Heart left ventricle (tissue), 16 donors: ENCODE data around the gene CEP164. TPM values are rescaled to one million over a fixed set of nuclear protein-coding genes. Genes with fewer than 3 reads are reported as not detected.
A peak's percentile ranks its signal among the peaks of the same experiment; 100 is the strongest.
"Not testable (repeated sequence)": the region's sequence is repeated elsewhere in the genome, so short reads cannot be mapped to it uniquely, and the experiment has no call there.

ENCODE experiments used
- ATAC-seq, 4 donors: fragments of 200-7000 bp; cut with Tn5 transposase; one replicate each; pipeline ENCODE4 v1.9.1; 2020 to 2022; ENCODE audit warnings: moderate library complexity in 4 of 4, mild to moderate bottlenecking in 3 of 4, moderate number of reproducible peaks in 1 of 4
- DNase-seq, 5 donors: peaks; one replicate each; pipeline ENCODE4 v3.0.0-alpha.2; 2020
- H3K27ac ChIP-seq, 12 donors: fragments of 200-600 bp; sonication (generic) in 4 of 12; one replicate each; pipeline versions ENCODE4 v1.5.0 to v1.8.0; 2016 to 2022; ENCODE audit warnings: mild to moderate bottlenecking in 2 of 12
- H3K27me3 ChIP-seq, 9 donors: fragments of 200-600 bp; sonication (generic) in 2 of 9; one replicate each; pipeline versions ENCODE4 v1.5.1 to v1.8.0; 2016 to 2022; ENCODE audit warnings: mild to moderate bottlenecking in 3 of 9
- H3K36me3 ChIP-seq, 9 donors: fragments of 200-600 bp; sonication (generic) in 2 of 9; one replicate each; pipeline versions ENCODE4 v1.5.0 to v1.8.0; 2018 to 2022; ENCODE audit warnings: mild to moderate bottlenecking in 2 of 9
- H3K4me1 ChIP-seq, 12 donors: fragments of 200-600 bp; sonication (generic) in 4 of 12; one replicate each; pipeline versions ENCODE4 v1.5.0 to v1.8.0; 2016 to 2022; ENCODE audit warnings: mild to moderate bottlenecking in 3 of 12
- H3K4me3 ChIP-seq, 12 donors: fragments of 200-600 bp; sonication (generic) in 4 of 12; one replicate each; pipeline versions ENCODE4 v1.5.0 to v1.8.0; 2017 to 2022; ENCODE audit warnings: mild to moderate bottlenecking in 9 of 12, moderate library complexity in 4 of 12
- H3K9me3 ChIP-seq, 12 donors: fragments of 200-600 bp; sonication (generic) in 4 of 12; one replicate each; pipeline versions ENCODE4 v1.5.0 to v1.8.0; 2016 to 2022; ENCODE audit warnings: mild to moderate bottlenecking in 1 of 12
- CTCF ChIP-seq, 12 donors: fragments of 200-600 bp; sonication (generic) in 4 of 12; IDR thresholded peaks; one replicate each; pipeline versions ENCODE4 v1.5.0 to v1.8.0; 2018 to 2022; ENCODE audit warnings: antibody characterized with exemption in 12 of 12, mild to moderate bottlenecking in 5 of 12
- POLR2A ChIP-seq, 2 donors: fragments of 450-650 bp; IDR thresholded peaks; one replicate each; pipeline ENCODE4 v1.6.1; 2017; ENCODE audit warnings: antibody characterized with exemption in 2 of 2, mild to moderate bottlenecking in 2 of 2, moderate library complexity in 2 of 2
- WGBS, 4 donors: extraction: QIAGEN DNeasy Blood & Tissue Kit in 2 of 4; methylation state at CpG; one replicate each; pipeline versions ENCODE4 v1.1.5 to v1.1.7; 2013 to 2018; 5-methylcytosine and 5-hydroxymethylcytosine counted together
- intact Hi-C, 10 donors: fragments of 100-400 bp; cut with DNase I; formaldehyde crosslinking; loops; one replicate each; pipeline versions ENCODE4 v1.11.1 to v1.14.2; 2022
- polyA plus RNA-seq, 2 donors: library from polyadenylated mRNA; stranded (reverse); fragments of 200-250 nt; gene quantifications; one replicate each; pipeline ENCODE4 v1.2.3, GENCODE V29; 2013
- total RNA-seq, 9 donors: library from RNA; depleted of rRNA in 2 of 9; stranded (reverse); fragments of >200 nt in 2 of 9; fragmentation: NEBNext Ultra II Directional in 3 of 9; extraction: Animal tissue kit (Norgen Biotek cat#: 25700) in 3 of 9; gene quantifications; one replicate each; pipeline versions ENCODE4 v1.1.0 to v1.2.4, GENCODE V29; 2016 to 2023
- donor health status: ischemic (EF 13 %, LVEDD 7.1; RV severe dilation, severe dysfunction).
- donor health status: healthy with polysubstance abuse.
- donor health status: DM: no; HTN: yes; CAD: no.
- donor health status: DM: no; HTN: no; CAD: no.
- donor health status: ischemic (EF 25% LVEDD 6.9; RV normal size, moderate dysfunction).
- donor health status: ischemic (EF 25% LVEDD 5.7; RV mildly dilated, moderate dysfunction).
- donor health status: healthy.
- donor health status: DM: yes; HTN: yes; CAD: no.
- donor health status: ischemic (EF 35%, LVEDD 5.7; RV mildly dilated, moderate dysfunction).
- donor health status: nonischemic (EF 11% LVEDD 7.7; RV severe dilation, severe dysfunction).
- donor health status: DM: yes; HTN: yes; CAD: no.
- donor health status: PGD.
- donor health status: ischemic (EF 29% LVEDD 5.4; RV normal size, mild dysfunction).
- donor health status: nonischemic (EF 23%, LVEDD 6.1; RV moderate dilation, normal function).

Gene CEP164
- total and polyA plus RNA-seq, 11 donors = 2.6 to 15.4 (median 6.6) TPM

DNA sequence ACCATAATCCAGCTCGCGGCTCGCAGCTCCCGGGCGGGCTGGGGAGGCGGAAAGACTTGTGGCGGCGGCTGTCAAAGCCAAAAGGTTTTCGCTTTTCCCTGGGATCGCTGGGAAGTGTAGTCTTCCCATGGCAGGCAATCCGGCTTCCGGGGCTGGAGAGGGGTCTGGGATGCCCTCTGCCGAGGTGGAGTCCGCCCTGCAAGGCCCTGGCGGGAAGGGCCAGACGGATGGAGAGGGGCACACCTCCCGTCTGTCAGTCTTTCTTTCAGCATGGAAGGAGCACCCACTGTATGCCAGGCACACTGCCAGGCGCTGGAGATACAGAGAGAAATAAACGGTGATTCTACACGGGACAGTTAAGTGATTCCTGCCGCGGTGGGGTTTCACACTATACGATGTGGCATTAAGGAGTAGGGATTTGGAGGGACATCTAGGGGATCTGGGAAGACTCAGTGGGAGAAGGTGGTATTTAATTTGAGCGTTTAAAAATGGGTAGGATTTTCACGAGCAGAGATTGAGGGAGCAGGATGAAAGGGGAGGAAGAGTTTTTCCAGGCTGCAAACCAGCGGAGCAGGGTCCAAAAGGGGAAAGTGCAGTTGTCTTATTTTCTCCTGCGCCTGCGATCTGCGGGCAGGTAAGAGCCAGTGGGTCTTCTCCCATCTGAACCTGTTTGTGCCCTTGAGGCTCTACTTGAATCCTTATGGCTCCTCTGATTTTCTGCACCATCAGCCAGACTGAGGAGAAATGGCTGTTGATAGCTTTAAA lies 11.3 kb upstream of the CEP164 start, which contains the start of gene BACE1:
Gene BACE1 (minus strand): TSS at position 60 of the 765 bp plus-strand sequence. CDS start 461 bp downstream, outside the sequence.
- 11 to 17% (median 13%) methylated on average over 20 to 29 of the region's 29 CpGs for WGBS, 4 donors
- peak; percentile 88 to 92 (median 89) for DNase-seq
- intact Hi-C loops = loop anchor here in 1 of 10 donors (5.0 kb wide), 1 partner anchor 84 kb away; the partner anchor contains the start of genes PCSK7 and RNF214

GRCh38 chr11:117318738-117319137 lies 8.9 kb upstream of the CEP164 start:
- Histone ChIP-seq H3K27ac (no peak overlapping the region), H3K27me3 (no peaks in the 10 kb centered on the region), H3K36me3 (no peaks in the 10 kb centered on the region), H3K9me3 (no peaks in the 10 kb centered on the region), H3K4me1 (peaks cover 0 to 25% (median 18%) of the 10 kb centered on the region in 12 donors), H3K4me3 (no peak overlapping the region)
- TF ChIP-seq CTCF (IDR thresholded peaks at IDR 0.05) (no peak), POLR2A (IDR thresholded peaks at IDR 0.05) (no peak)
- DNase-seq (no peak), ATAC-seq (no peak)
- intact Hi-C loops = loop anchor here in 1 of 10 donors (5.0 kb wide), 1 partner anchor 86 kb away; the partner anchor contains the start of genes PCSK7 and RNF214
- 75 to 91% (median 89%) methylated on average over 7 of the region's 7 CpGs for WGBS, 4 donors

More for the DNA sequence above, 11.3 kb upstream of the CEP164 start, which contains the start of gene BACE1:
- Histone ChIP-seq H3K4me1 (peaks cover 0 to 28% (median 19%) of the 10 kb centered on the region in 12 donors), H3K27me3 (no peaks in the 10 kb centered on the region), H3K36me3 (no peaks in the 10 kb centered on the region), H3K4me3 (peak within 1 kb of the TSS; percentile 78 to 99 (median 91)), H3K27ac (peak within 1 kb of the TSS in 11 of 12 donors; percentile 26 to 76 (median 63)), H3K9me3 (no peaks in the 10 kb centered on the region)
- ATAC-seq = peak; percentile 90 to 98 (median 96)
- peak in 1 of 2 donors; percentile 58 for TF ChIP-seq POLR2A (IDR thresholded peaks at IDR 0.05)
- peak in 9 of 12 donors; percentile 19 to 68 (median 44) for TF ChIP-seq CTCF (IDR thresholded peaks at IDR 0.05)

- no peak for ATAC-seq
- intact Hi-C loops = loop anchor here in 1 of 10 donors (5.0 kb wide), 1 partner anchor 87 kb away; the partner anchor contains the start of genes PCSK7 and RNF214
Measured at GRCh38 chr11:117319214-117319840, 8.3 kb upstream of the CEP164 start.

GRCh38 chr11:117327255-117327566 lies 443 bp upstream of the CEP164 start:
- ATAC-seq, H3K36me3 ChIP-seq, DNase-seq, H3K9me3 ChIP-seq, H3K27me3 ChIP-seq: not testable (repeated sequence)
- WGBS, 4 donors = 11 to 18% (median 16%) methylated on average over 5 of the region's 5 CpGs
- intact Hi-C loops = loop anchor here in 1 of 10 donors (2.0 kb wide), 1 partner anchor 94 kb away; the partner anchor contains the start of genes PCSK7 and RNF214
- peak overlapping the region in 11 of 12 donors; percentile 49 to 90 (median 70) for H3K4me3 ChIP-seq
- H3K27ac ChIP-seq = peak overlapping the region in 10 of 12 donors; percentile 77 to 95 (median 90)
- H3K4me1 ChIP-seq = peaks cover 0 to 20% (median 9%) of the 10 kb centered on the region in 12 donors

More at GRCh38 chr11:117319214-117319840, 8.3 kb upstream of the CEP164 start:
- no peaks in the 10 kb centered on the region for H3K36me3 ChIP-seq
- DNase-seq = no peak
- TF ChIP-seq POLR2A (IDR thresholded peaks at IDR 0.05) = no peak
- no peak for TF ChIP-seq CTCF (IDR thresholded peaks at IDR 0.05)
- 71 to 86% (median 80%) methylated on average over 5 of the region's 5 CpGs for WGBS, 4 donors
- peaks cover 0 to 22% (median 17%) of the 10 kb centered on the region in 12 donors for H3K4me1 ChIP-seq
- no peak overlapping the region for H3K4me3 ChIP-seq
- H3K27ac ChIP-seq = no peak overlapping the region
- H3K9me3 ChIP-seq = no peaks in the 10 kb centered on the region
- H3K27me3 ChIP-seq = no peaks in the 10 kb centered on the region
